H1 (cell line): ENCODE measurements around the gene WDR12. TPM values are rescaled to one million over a fixed set of nuclear protein-coding genes. Genes with fewer than 3 reads are reported as not detected.

Source experiments
- CTCF ChIA-PET: fragments of 300-600 bp; sonication (Branson Sonifier 250); formaldehyde crosslinking; loops from one replicate; lab custom pipeline; 2021; ENCODE audit not compliant: partially characterized antibody; lab: Charles Lee
- POLR2A ChIA-PET: fragments of 300-600 bp; sonication (Branson Sonifier 250); formaldehyde crosslinking; loops from one replicate; lab custom pipeline; 2021; ENCODE audit warnings: inconsistent platforms; ENCODE audit not compliant: partially characterized antibody; lab: Charles Lee
- DNase-seq, 2 experiments: peaks; one replicate each; pipeline versions ENCODE4 v3.0.0 to v3.0.0-alpha.2; 2010 to 2022; ENCODE audit warnings: low spot score in 2 of 2, low read depth in 1 of 2, mixed read lengths in 1 of 2
- FAIRE-seq: peaks from 2 replicates; lab custom pipeline; 2011; peaks lifted over from hg19 to GRCh38; lab: Jason Lieb, UNC
- H2AFZ ChIP-seq: 2 replicates; pipeline ENCODE4 v1.8.1; 2012; ENCODE audit warnings: low read length, inconsistent platforms
- H2AK5ac ChIP-seq: 2 replicates; pipeline ENCODE4 v1.6.1; 2013; ENCODE audit warnings: low read depth, low read length
- H2BK120ac ChIP-seq: replicated peaks from 2 replicates; pipeline ENCODE3; 2013; ENCODE audit warnings: low read depth, low read length, inconsistent platforms
- H2BK12ac ChIP-seq: 2 replicates; pipeline ENCODE4 v1.6.1; 2013; ENCODE audit warnings: low read depth, low read length
- H2BK15ac ChIP-seq: 2 replicates; pipeline ENCODE4 v1.6.1; 2013; ENCODE audit warnings: low read length
- H2BK20ac ChIP-seq: 2 replicates; pipeline ENCODE4 v1.6.1; 2013; ENCODE audit warnings: low read length
- H2BK5ac ChIP-seq: 2 replicates; pipeline ENCODE4 v1.6.1; 2013; ENCODE audit warnings: low read depth, low read length
- H3K14ac ChIP-seq: 2 replicates; pipeline ENCODE4 v1.6.1; 2013; ENCODE audit warnings: inconsistent platforms; ENCODE audit not compliant: insufficient read length
- H3K18ac ChIP-seq: 2 replicates; pipeline ENCODE4 v1.6.1; 2013; ENCODE audit warnings: low read length; ENCODE audit errors: extremely low read depth
- H3K23ac ChIP-seq: 2 replicates; pipeline ENCODE4 v1.6.1; 2013; ENCODE audit warnings: inconsistent platforms; ENCODE audit not compliant: insufficient read length
- H3K23me2 ChIP-seq: 2 replicates; pipeline ENCODE4 v1.6.1; 2013; ENCODE audit warnings: low read depth, low read length
- H3K27ac ChIP-seq: 2 replicates; pipeline ENCODE4 v1.6.1; 2011; ENCODE audit warnings: low read depth, low read length, inconsistent platforms
- H3K27me3 ChIP-seq, 4 experiments: replicated peaks in 1 of 4; 1 replicate in 1 of 4; 2 replicates in 3 of 4; pipeline versions ENCODE4 v1.6.1 to v1.8.1; 2011 to 2013; ENCODE audit warnings: low read length in 3 of 4, mild to moderate bottlenecking in 3 of 4, inconsistent platforms in 2 of 4, mixed read lengths in 2 of 4, moderate library complexity in 1 of 4; ENCODE audit not compliant: control insufficient read depth in 3 of 4, insufficient read depth in 3 of 4; ENCODE audit errors: extremely low read depth in 1 of 4
- H3K36me3 ChIP-seq, 4 experiments: 2 replicates each; pipeline versions ENCODE4 v1.6.1 to v1.8.1; 2011 to 2013; ENCODE audit warnings: mild to moderate bottlenecking in 4 of 4, low read length in 3 of 4, moderate library complexity in 2 of 4, control low read depth in 1 of 4, inconsistent platforms in 1 of 4; ENCODE audit not compliant: insufficient read depth in 4 of 4, control insufficient read depth in 2 of 4
- H3K4ac ChIP-seq: replicated peaks from 2 replicates; pipeline ENCODE3; 2013; ENCODE audit warnings: low read length, low read depth, mixed read lengths, inconsistent platforms; ENCODE audit not compliant: insufficient read length
- H3K4me1 ChIP-seq, 4 experiments: replicated peaks in 1 of 4; 1 replicate in 1 of 4; 2 replicates in 3 of 4; pipeline versions ENCODE4 v1.6.1 to v1.8.1; 2011 to 2013; ENCODE audit warnings: low read length in 3 of 4, inconsistent platforms in 2 of 4, mixed read lengths in 1 of 4; ENCODE audit not compliant: insufficient read depth in 4 of 4, control insufficient read depth in 3 of 4
- H3K4me2 ChIP-seq, 2 experiments: 2 replicates each; pipeline versions ENCODE4 v1.6.1 to v1.8.1; 2011 to 2013; ENCODE audit warnings: low read depth in 2 of 2, low read length in 2 of 2, control low read depth in 1 of 2, inconsistent platforms in 1 of 2, mild to moderate bottlenecking in 1 of 2; ENCODE audit not compliant: insufficient read depth in 1 of 2
- H3K4me3 ChIP-seq, 4 experiments: fragments of 200-600, 300-600 bp in 1 of 4; sonication (generic), shearing (Covaris generic), sonication (Bioruptor Twin) in 1 of 4; 2 replicates each; pipeline versions ENCODE4 v1.5.1 to v1.8.1; 2011 to 2016; ENCODE audit warnings: low read length in 4 of 4, low read depth in 3 of 4, control low read depth in 2 of 4, inconsistent platforms in 2 of 4, mild to moderate bottlenecking in 2 of 4, mixed read lengths in 1 of 4, moderate library complexity in 1 of 4; ENCODE audit not compliant: insufficient read depth in 2 of 4; ENCODE audit errors: extremely low read depth in 1 of 4
- H3K56ac ChIP-seq: replicated peaks from 2 replicates; pipeline ENCODE3; 2013; ENCODE audit warnings: low read depth, mild to moderate bottlenecking, mixed read lengths, low read length, inconsistent platforms; ENCODE audit not compliant: insufficient read length
- H3K79me1 ChIP-seq: 2 replicates; pipeline ENCODE4 v1.6.1; 2013; ENCODE audit warnings: low read depth, low read length, control low read depth
- H3K79me2 ChIP-seq, 2 experiments: 2 replicates each; pipeline versions ENCODE4 v1.6.1 to v1.8.1; 2012 to 2013; ENCODE audit warnings: low read length in 2 of 2, mild to moderate bottlenecking in 2 of 2, inconsistent platforms in 1 of 2; ENCODE audit not compliant: insufficient read depth in 2 of 2, control insufficient read depth in 1 of 2
- H3K9ac ChIP-seq, 4 experiments: replicated peaks in 1 of 4; 1 replicate in 1 of 4; 2 replicates in 3 of 4; pipeline versions ENCODE4 v1.6.1 to v1.8.1; 2011 to 2013; ENCODE audit warnings: low read depth in 3 of 4, low read length in 3 of 4, control low read depth in 2 of 4, mild to moderate bottlenecking in 2 of 4, moderate library complexity in 2 of 4, inconsistent platforms in 1 of 4; ENCODE audit errors: extremely low read depth in 1 of 4
- H3K9me3 ChIP-seq, 2 experiments: 2 replicates each; pipeline versions ENCODE4 v1.6.1 to v1.8.1; 2012 to 2013; ENCODE audit warnings: mild to moderate bottlenecking in 2 of 2, moderate library complexity in 2 of 2, control low read depth in 1 of 2, inconsistent platforms in 1 of 2, low read depth in 1 of 2, low read length in 1 of 2, mixed read lengths in 1 of 2; ENCODE audit not compliant: insufficient read depth in 2 of 2
- H4K20me1 ChIP-seq, 2 experiments: replicated peaks in 1 of 2; 2 replicates each; pipeline versions ENCODE3 to v1.8.1; 2011 to 2013; ENCODE audit warnings: inconsistent platforms in 2 of 2, low read length in 2 of 2, mild to moderate bottlenecking in 1 of 2; ENCODE audit not compliant: insufficient read depth in 2 of 2, control insufficient read depth in 1 of 2
- H4K5ac ChIP-seq: 2 replicates; pipeline ENCODE4 v1.6.1; 2013; ENCODE audit warnings: low read length, low read depth, mixed read lengths, inconsistent platforms; ENCODE audit not compliant: insufficient read length
- H4K8ac ChIP-seq: 2 replicates; pipeline ENCODE4 v1.8.0; 2013; ENCODE audit warnings: mild to moderate bottlenecking, moderate library complexity, low read length, inconsistent platforms; ENCODE audit not compliant: insufficient read depth; ENCODE audit errors: extremely low read depth
- H4K91ac ChIP-seq: replicated peaks from 2 replicates; pipeline ENCODE3; 2013; ENCODE audit warnings: low read length, mixed read lengths, inconsistent platforms; ENCODE audit not compliant: insufficient read length
- FOSL1 ChIP-seq: IDR thresholded peaks from 2 replicates; pipeline ENCODE4 v1.6.1; 2011; ENCODE audit warnings: mild to moderate bottlenecking, low read depth, low read length, moderate library complexity; ENCODE audit not compliant: insufficient read depth
- GTF2F1 ChIP-seq: IDR thresholded peaks from 2 replicates; pipeline ENCODE4 v1.6.1; 2012; ENCODE audit warnings: low read depth, low read length, improper control_type of control experiment, borderline replicate concordance
- HDAC2 ChIP-seq, 2 experiments: fragments of 300-600 bp in 1 of 2; sonication (generic) in 1 of 2; IDR thresholded peaks; 2 replicates each; pipeline ENCODE4 v1.6.1; 2011 to 2012; ENCODE audit warnings: low read depth in 2 of 2, low read length in 2 of 2, mild to moderate bottlenecking in 2 of 2, moderate library complexity in 2 of 2, borderline replicate concordance in 1 of 2, inconsistent platforms in 1 of 2
- JUN ChIP-seq: IDR thresholded peaks from 2 replicates; pipeline ENCODE4 v1.6.1; 2011; ENCODE audit warnings: low read depth, mild to moderate bottlenecking, improper control_type of control experiment, low read length
- MAFK ChIP-seq: IDR thresholded peaks from 2 replicates; pipeline ENCODE4 v1.6.1; 2012; ENCODE audit warnings: low read depth, mild to moderate bottlenecking, improper control_type of control experiment, low read length
- POLR2AphosphoS5 ChIP-seq: IDR thresholded peaks from 2 replicates; pipeline ENCODE4 v1.6.1; 2011; ENCODE audit warnings: low read depth, low read length
- POU5F1 ChIP-seq: IDR thresholded peaks from 2 replicates; pipeline ENCODE4 v1.6.1; 2011; ENCODE audit warnings: low read depth, mild to moderate bottlenecking, low read length, moderate library complexity
- RFX5 ChIP-seq: IDR thresholded peaks from 2 replicates; pipeline ENCODE4 v1.6.1; 2011; ENCODE audit warnings: low read depth, low read length, improper control_type of control experiment, borderline replicate concordance
- RNF2 ChIP-seq: fragments of 200-900, 300-1000 bp; sonication (generic); IDR thresholded peaks from 2 replicates; pipeline ENCODE4 v1.7.1; 2016; ENCODE audit warnings: borderline replicate concordance, low read depth, mild to moderate bottlenecking, antibody characterized with exemption, low read length; ENCODE audit not compliant: poor library complexity, severe bottlenecking; ENCODE audit errors: missing control alignments
- SIRT6 ChIP-seq: IDR thresholded peaks from one replicate; pipeline ENCODE4 v1.7.1; 2012; ENCODE audit warnings: low read length, inconsistent platforms
- SIX5 ChIP-seq: IDR thresholded peaks from 2 replicates; pipeline ENCODE4 v1.6.1; 2011; ENCODE audit warnings: mild to moderate bottlenecking, low read depth, low read length
- WGBS, 2 experiments: shearing (Covaris generic) in 1 of 2; methylation state at CpG; one replicate each; pipeline versions ENCODE4 v1.1.6 to v1.1.7; 2013 to 2015; ENCODE audit warnings: low lambda C conversion rate in 2 of 2, mixed read lengths in 2 of 2, inconsistent platforms in 1 of 2, low coverage in 1 of 2, missing lambda C conversion rate in 1 of 2; ENCODE audit not compliant: insufficient replicate concordance in 2 of 2, insufficient coverage in 1 of 2, insufficient read length in 1 of 2; ENCODE audit errors: extremely low coverage in 1 of 2, missing lambda C conversion rate in 1 of 2; 5-methylcytosine and 5-hydroxymethylcytosine counted together
- polyA plus RNA-seq, 7 experiments: library from polyadenylated mRNA; depleted of rRNA in 3 of 7; stranded (reverse) in 5 of 7; unstranded in 2 of 7; fragments of >200 nt in 5 of 7; fragments of 200-250 nt in 2 of 7; gene quantifications; 1 replicate in 5 of 7; 2 replicates in 1 of 7; 4 replicates in 1 of 7; pipeline versions ENCODE4 v1.2.1 to v1.2.3, GENCODE V29; 2011 to 2013; ENCODE audit warnings: missing spikeins in 2 of 7, mixed read lengths in 2 of 7
- total RNA-seq: library from RNA; stranded (reverse); fragmentation: NEBNext Ultra II Directional; extraction: Animal tissue kit (Norgen Biotek cat#: 25700); gene quantifications from 2 replicates; pipeline ENCODE4 v1.2.1, GENCODE V29; 2021
- TF ChIP-seq, protein P1 (sequence below): IDR thresholded peaks from 2 replicates; pipeline ENCODE4 v1.6.1; 2012; ENCODE audit warnings: low read length, inconsistent platforms

WDR12 gene
- total and polyA plus RNA-seq, 2 of the 8 experiments (the other 6 are each of a cell fraction or from before 2014, with no cell fraction given), result 25.0 to 183 TPM

DNA sequence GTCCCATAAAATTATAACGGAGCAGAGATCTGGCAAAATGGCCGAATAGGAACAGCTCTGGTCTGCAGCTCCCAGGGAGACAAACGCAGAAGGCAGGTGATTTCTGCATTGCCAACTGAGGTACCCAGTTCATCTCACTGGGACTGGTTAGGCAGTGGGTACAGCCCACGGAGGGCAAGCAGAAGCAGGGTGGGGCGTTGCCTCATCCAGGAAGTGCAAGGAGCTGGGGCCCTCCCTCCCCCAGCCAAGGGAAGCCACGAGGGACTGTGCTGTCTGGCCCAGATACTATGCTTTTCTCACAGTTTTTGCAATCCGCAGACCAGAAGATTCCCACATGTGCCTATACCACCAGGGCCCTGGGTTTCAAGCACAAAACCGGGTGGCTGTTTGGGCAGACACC, 62.7 kb downstream of the WDR12 start:
- no peak overlapping the region for H2BK12ac ChIP-seq
- no peak overlapping the region for H2BK15ac ChIP-seq
- H3K4me1 ChIP-seq, result 0 out of 7 replicates have a peak, but pooled peaks cover 0 to 2% (median 0%) of the 10 kb centered on the region in 4 experiments
- no peaks in the 10 kb centered on the region for H4K20me1 ChIP-seq
- no peak overlapping the region for H3K27ac ChIP-seq
- DNase-seq, result no peak
- H3K4me2 ChIP-seq, result no peak overlapping the region
- no peak overlapping the region for H3K23ac ChIP-seq
- FAIRE-seq, result no peak
- CTCF ChIA-PET, result interaction anchor here (1.6 kb wide), 1 partner anchor 16 kb away, joined by 6 read pairs; no protein-coding TSS in a partner anchor
- no peak overlapping the region for H2BK20ac ChIP-seq
- no peak overlapping the region for H4K5ac ChIP-seq
- H3K79me2 ChIP-seq, result no peaks in the 10 kb centered on the region
- no peak overlapping the region for H4K8ac ChIP-seq
- no peak overlapping the region for H2BK120ac ChIP-seq
- no peak overlapping the region for H2AK5ac ChIP-seq
- no peak overlapping the region for H3K56ac ChIP-seq
- H3K18ac ChIP-seq, result no peak overlapping the region
- no peak overlapping the region for H3K4me3 ChIP-seq
- H2AFZ ChIP-seq, result no peak overlapping the region
- H3K27me3 ChIP-seq, result no peaks in the 10 kb centered on the region
- H4K91ac ChIP-seq, result no peak overlapping the region
- POLR2A ChIA-PET, result no interaction called here
- H3K36me3 ChIP-seq, result no peaks in the 10 kb centered on the region
- no peaks in the 10 kb centered on the region for H3K23me2 ChIP-seq
- no peak overlapping the region for H3K14ac ChIP-seq
- H3K9ac ChIP-seq, result no peak overlapping the region
- WGBS, 2 experiments, result 76% methylated on average over 8 of the region's 8 CpGs; no CpG with 5 or more reads in 1 of the 2 experiments
- H3K4ac ChIP-seq, result no peak overlapping the region
- no peaks in the 10 kb centered on the region for H3K9me3 ChIP-seq
- no peaks in the 10 kb centered on the region for H3K79me1 ChIP-seq
- no peak overlapping the region for H2BK5ac ChIP-seq
- TF ChIP-seq, protein P1, sequence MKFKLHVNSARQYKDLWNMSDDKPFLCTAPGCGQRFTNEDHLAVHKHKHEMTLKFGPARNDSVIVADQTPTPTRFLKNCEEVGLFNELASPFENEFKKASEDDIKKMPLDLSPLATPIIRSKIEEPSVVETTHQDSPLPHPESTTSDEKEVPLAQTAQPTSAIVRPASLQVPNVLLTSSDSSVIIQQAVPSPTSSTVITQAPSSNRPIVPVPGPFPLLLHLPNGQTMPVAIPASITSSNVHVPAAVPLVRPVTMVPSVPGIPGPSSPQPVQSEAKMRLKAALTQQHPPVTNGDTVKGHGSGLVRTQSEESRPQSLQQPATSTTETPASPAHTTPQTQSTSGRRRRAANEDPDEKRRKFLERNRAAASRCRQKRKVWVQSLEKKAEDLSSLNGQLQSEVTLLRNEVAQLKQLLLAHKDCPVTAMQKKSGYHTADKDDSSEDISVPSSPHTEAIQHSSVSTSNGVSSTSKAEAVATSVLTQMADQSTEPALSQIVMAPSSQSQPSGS, result no peak
- TF ChIP-seq SIRT6, result no peak
- no peak for TF ChIP-seq RFX5
- TF ChIP-seq FOSL1, result no peak
- TF ChIP-seq SIX5, result no peak
- no peak for TF ChIP-seq MAFK
- no peak for TF ChIP-seq GTF2F1
- TF ChIP-seq HDAC2 (IDR thresholded peaks at IDR 0.05; ENCODE audit: borderline replicate concordance in 1 of 2, low read depth in 2 of 2, low read length in 2 of 2), result no peak
- TF ChIP-seq POLR2AphosphoS5, result no peak
- TF ChIP-seq POU5F1, result no peak
- no peak for TF ChIP-seq RNF2
- TF ChIP-seq JUN, result no peak
